AG04450 (cell line): ENCODE results near the gene TNS2. TPM values are rescaled to one million over a fixed set of nuclear protein-coding genes. Genes with fewer than 3 reads are reported as not detected.

ENCODE experiments used
- CTCF ChIA-PET: fragments of 300-600, 350-600 bp; formaldehyde crosslinking; extraction: SDS; loops from one replicate; lab custom pipeline; 2022; ENCODE audit warnings: antibody characterized with exemption, inconsistent platforms; lab: Charles Lee
- POLR2A ChIA-PET: fragments of 350-600 bp; formaldehyde crosslinking; extraction: SDS; loops from one replicate; lab custom pipeline; 2021; ENCODE audit warnings: antibody characterized with exemption, inconsistent platforms; lab: Yijun Ruan, JAX
- DNase-seq: peaks from one replicate; pipeline ENCODE4 v3.0.0-alpha.2; 2011; ENCODE audit warnings: low read depth, low spot score
- H3K27ac ChIP-seq: one replicate; pipeline ENCODE4 v1.5.1; 2012; ENCODE audit warnings: low read depth, low read length, control low read depth
- H3K27me3 ChIP-seq: one replicate; pipeline ENCODE4 v1.6.0; 2012; ENCODE audit warnings: low read length; ENCODE audit not compliant: control insufficient read depth, insufficient read depth
- H3K4me3 ChIP-seq: 2 replicates; pipeline ENCODE4 v1.5.1; 2011; ENCODE audit warnings: mild to moderate bottlenecking, low read depth, low read length, control low read depth
- H3K9me3 ChIP-seq: 2 replicates; pipeline ENCODE4 v1.5.1; 2012; ENCODE audit warnings: low read length; ENCODE audit not compliant: control insufficient read depth, insufficient read depth
- polyA plus RNA-seq: library from polyadenylated mRNA; depleted of rRNA; stranded (reverse); fragments of >200 nt; gene quantifications from 2 replicates; pipeline ENCODE4 v1.2.3, GENCODE V29; 2011
- TF ChIP-seq, protein P1 (sequence below): IDR thresholded peaks from 2 replicates; pipeline ENCODE4 v1.5.1; 2011; ENCODE audit warnings: low read depth, low read length, control low read depth, inconsistent platforms

TNS2 gene
- polyA plus RNA-seq, 1 experiment = 23.1 TPM

DNA sequence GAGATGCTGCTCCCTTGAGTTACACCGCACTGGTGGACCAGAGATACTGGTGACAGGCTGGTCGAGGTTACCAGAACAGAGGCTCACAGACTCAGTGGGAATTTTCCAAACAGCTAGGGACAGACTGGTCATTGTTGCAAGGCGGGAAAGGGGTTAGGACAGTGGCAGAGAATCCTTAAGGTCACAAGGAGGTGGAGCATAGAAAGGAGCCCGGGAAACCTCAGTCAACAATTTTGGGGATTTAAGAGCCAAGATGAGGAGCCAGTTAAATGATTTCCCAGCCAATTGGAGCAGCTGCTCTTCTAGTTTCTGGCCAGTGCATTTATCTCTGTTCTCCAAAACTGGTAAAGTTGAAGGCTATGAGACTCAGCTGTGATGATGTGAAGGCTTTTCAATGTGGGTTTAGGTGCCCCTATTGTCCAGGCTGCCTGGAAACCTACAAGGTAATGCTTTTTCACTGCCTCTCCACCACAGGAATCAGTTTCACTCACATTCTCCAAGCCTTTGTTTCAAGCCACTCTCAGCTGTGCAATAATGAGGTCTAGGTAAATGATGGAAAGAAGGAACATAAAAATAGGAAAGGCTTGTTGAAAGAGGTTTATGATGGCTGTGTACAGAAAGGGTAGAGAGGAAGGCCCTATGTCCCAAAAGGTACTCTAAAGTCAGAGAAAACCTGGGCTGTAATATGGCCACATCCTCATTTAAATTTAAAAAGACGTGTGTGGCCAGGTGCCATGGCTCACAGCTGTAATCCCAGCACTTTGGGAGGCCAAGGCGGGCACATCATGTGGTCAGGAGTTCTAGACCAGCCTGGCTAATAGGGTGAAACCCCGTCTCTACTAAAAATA lies 7.0 kb upstream of the TNS2 start:
- TF ChIP-seq, protein P1, sequence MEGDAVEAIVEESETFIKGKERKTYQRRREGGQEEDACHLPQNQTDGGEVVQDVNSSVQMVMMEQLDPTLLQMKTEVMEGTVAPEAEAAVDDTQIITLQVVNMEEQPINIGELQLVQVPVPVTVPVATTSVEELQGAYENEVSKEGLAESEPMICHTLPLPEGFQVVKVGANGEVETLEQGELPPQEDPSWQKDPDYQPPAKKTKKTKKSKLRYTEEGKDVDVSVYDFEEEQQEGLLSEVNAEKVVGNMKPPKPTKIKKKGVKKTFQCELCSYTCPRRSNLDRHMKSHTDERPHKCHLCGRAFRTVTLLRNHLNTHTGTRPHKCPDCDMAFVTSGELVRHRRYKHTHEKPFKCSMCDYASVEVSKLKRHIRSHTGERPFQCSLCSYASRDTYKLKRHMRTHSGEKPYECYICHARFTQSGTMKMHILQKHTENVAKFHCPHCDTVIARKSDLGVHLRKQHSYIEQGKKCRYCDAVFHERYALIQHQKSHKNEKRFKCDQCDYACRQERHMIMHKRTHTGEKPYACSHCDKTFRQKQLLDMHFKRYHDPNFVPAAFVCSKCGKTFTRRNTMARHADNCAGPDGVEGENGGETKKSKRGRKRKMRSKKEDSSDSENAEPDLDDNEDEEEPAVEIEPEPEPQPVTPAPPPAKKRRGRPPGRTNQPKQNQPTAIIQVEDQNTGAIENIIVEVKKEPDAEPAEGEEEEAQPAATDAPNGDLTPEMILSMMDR = no peak
- ChIA-PET CTCF (interaction anchor here (1.0 kb wide), 1 partner anchor 56 kb away, joined by 5 read pairs; no protein-coding TSS in a partner anchor), POLR2A (no interaction called here)
- Histone ChIP-seq H3K27me3 (no peaks in the 10 kb centered on the region), H3K27ac (no peak overlapping the region), H3K4me3 (no peak overlapping the region), H3K9me3 (no peaks in the 10 kb centered on the region)
- DNase-seq = no peak

DNA sequence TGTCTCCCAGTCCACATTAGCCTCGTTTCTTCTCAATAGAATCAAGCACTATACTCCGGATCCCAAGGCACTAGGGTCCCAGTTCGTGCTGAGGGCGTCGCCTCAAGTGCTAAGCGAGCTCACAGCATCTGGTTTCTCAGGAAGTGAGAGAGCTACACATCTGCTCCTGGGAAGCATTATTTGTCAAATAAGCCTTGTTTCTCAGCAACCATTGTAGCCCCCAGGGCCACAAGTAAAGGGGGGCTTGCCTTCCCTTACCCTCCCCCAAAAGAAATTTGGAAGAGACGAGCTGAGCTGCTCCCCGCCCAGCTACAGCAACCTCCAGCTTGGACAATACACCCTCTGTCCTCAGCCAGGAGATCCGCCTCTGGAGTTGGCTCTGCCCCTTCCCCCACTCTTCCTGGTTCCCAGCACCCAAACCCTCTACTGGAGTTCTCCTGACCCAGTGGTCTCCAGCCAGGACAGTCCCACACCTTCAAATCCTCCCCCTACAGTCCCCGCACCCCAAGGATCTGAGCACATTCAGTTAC lies 5.7 kb upstream of the TNS2 start:
- TF ChIP-seq, protein P1 = no peak
- POLR2A ChIA-PET = interaction anchor here (0.6 to 1.0 kb wide), 2 partner anchors 10 to 15 kb away, joined by 3 read pairs; no protein-coding TSS in a partner anchor
- H3K4me3 ChIP-seq = no peak overlapping the region
- no peaks in the 10 kb centered on the region for H3K27me3 ChIP-seq
- no peak for DNase-seq
- CTCF ChIA-PET = no interaction called here
- H3K9me3 ChIP-seq = no peaks in the 10 kb centered on the region; the same call in 1 of the 2 replicates
- no peak overlapping the region for H3K27ac ChIP-seq

DNA sequence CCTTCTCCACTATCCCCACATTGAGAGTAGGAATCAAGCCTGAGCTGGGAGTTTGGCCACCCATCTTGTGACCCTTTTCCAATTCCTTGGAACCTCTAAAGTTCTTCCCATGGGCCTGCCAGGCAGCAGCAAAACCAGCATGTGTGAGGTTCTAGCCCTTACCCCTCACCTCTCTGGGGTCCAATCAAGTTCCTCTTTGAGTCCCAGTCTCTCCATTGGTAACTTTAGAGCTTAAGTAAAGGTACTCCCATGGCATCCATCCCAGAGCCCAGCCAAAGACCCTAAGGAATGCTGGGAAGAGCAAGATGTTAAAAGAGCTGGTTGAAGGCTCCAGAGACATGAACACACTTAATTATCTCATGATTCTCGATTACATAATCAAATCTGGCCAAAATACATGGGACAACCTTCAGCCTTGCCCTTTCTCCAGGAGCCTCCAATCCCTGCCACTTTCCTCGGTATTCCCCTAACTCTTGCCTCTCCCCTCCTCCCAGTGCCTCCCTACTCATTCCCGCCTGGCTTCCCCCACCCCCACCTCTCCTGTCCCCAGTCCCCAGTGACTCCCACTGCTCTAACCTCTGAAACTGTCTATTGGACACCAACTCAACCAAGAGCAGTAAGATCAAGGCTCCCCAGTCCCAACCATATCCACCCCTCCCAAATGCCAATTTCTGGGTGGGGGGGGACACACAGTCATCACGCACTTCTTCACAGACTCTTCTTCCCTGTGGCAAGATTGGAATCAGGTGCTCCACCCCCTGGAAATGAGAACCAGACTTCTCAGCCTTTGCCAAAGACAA lies 4.8 kb upstream of the TNS2 start:
- POLR2A ChIA-PET = interaction anchor here (1.1 kb wide), 1 partner anchor 53 kb away, joined by 4 read pairs; the partner anchor contains the start of gene IGFBP6
- Histone ChIP-seq H3K27me3 (no peaks in the 10 kb centered on the region), H3K9me3 (peaks cover 2% of the 10 kb centered on the region; the same call in 1 of the 2 replicates), H3K4me3 (no peak overlapping the region), H3K27ac (no peak overlapping the region)
- TF ChIP-seq, protein P1 = no peak
- CTCF ChIA-PET = no interaction called here
- no peak for DNase-seq

DNA sequence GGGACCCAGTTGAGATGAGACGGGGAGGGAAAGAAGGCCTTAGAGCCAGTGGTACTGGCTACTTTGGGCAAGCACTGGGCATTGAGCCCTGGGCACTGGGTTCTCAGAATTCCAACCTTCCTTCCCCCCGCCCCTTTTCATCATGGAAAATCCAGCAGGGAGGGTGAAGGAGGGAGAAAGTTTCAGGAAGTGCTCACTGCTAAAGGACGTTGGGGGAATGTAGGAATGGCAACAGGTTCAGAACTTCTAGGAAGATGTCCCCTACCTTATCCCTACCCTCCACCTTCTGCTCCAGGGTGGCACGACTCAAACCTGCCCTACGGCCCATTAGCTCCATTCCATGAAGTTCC lies 4.2 kb upstream of the TNS2 start:
- Histone ChIP-seq H3K27ac (peak overlapping the region; percentile 47), H3K9me3 (peaks cover 3% of the 10 kb centered on the region; the same call in 1 of the 2 replicates), H3K4me3 (peak overlapping the region; percentile 86), H3K27me3 (no peaks in the 10 kb centered on the region)
- ChIA-PET POLR2A (interaction anchor here (1.1 to 3.3 kb wide), 3 partner anchors 18 to 52 kb away, joined by 4 to 15 read pairs (median 14); partner anchors contain the start of genes EIF4B and IGFBP6), CTCF (interaction anchor here (0.7 kb wide), 1 partner anchor 65 kb away, joined by 3 read pairs; no protein-coding TSS in a partner anchor)
- TF ChIP-seq, protein P1 = no peak
- no peak for DNase-seq
